ENCODE data around the gene ACAP1.
"Not testable (repeated sequence)": the region's sequence is repeated elsewhere in the genome, so short reads cannot be mapped to it uniquely, and the experiment has no call there.

Gene ACAP1

GRCh38 chr17:7355573-7355972 is 19.2 kb downstream of the ACAP1 start:
- no peak for DNase-seq

GRCh38 chr17:7356072-7356549 is 19.8 kb downstream of the ACAP1 start:
- no peak for DNase-seq

GRCh38 chr17:7356756-7357155 is 20.4 kb downstream of the ACAP1 start:
- no peak for DNase-seq

GRCh38 chr17:7357381-7357780 is 21.1 kb downstream of the ACAP1 start:
- DNase-seq, result no peak

- no peak for DNase-seq
Observed at GRCh38 chr17:7361906-7362305, 25.6 kb downstream of the ACAP1 start.

- DNase-seq, result no peak
Observed at GRCh38 chr17:7363311-7363710, 27.0 kb downstream of the ACAP1 start.

- DNase-seq, result not testable (repeated sequence)
Observed at GRCh38 chr17:7365963-7366362, 29.6 kb downstream of the ACAP1 start.

GRCh38 chr17:7367083-7367482 is 30.8 kb downstream of the ACAP1 start:
- no peak for DNase-seq

- no peak for DNase-seq
Observed at GRCh38 chr17:7367918-7368598, 31.7 kb downstream of the ACAP1 start.

GRCh38 chr17:7368599-7368994 is 32.3 kb downstream of the ACAP1 start:
- DNase-seq, result not testable (repeated sequence)

GRCh38 chr17:7369825-7370224 is 33.5 kb downstream of the ACAP1 start:
- DNase-seq, result no peak

- no peak for DNase-seq
Observed at GRCh38 chr17:7370853-7371252, 34.5 kb downstream of the ACAP1 start.

- DNase-seq, result no peak
Observed at GRCh38 chr17:7374353-7374752, 38.0 kb downstream of the ACAP1 start.

- no peak for DNase-seq
Observed at GRCh38 chr17:7379134-7379533, 42.8 kb downstream of the ACAP1 start.

GRCh38 chr17:7380321-7380720 is 44.0 kb downstream of the ACAP1 start:
- no peak for DNase-seq

GRCh38 chr17:7380855-7381683 is 44.7 kb downstream of the ACAP1 start, which contains the start of gene TNK1:
Gene TNK1 (plus strand): TSS chr17:7381089. CDS start chr17:7382927, 1,838 bp downstream.
- no peak for DNase-seq

- DNase-seq, result no peak
Observed at GRCh38 chr17:7382901-7383300, 46.6 kb downstream of the ACAP1 start.

- DNase-seq, result no peak
Observed at GRCh38 chr17:7383371-7383741, 47.0 kb downstream of the ACAP1 start.

- no peak for DNase-seq
Observed at GRCh38 chr17:7383742-7384488, 47.6 kb downstream of the ACAP1 start.

- no peak for DNase-seq
Observed at GRCh38 chr17:7384489-7385081, 48.3 kb downstream of the ACAP1 start.

GRCh38 chr17:7388856-7389255 is 52.5 kb downstream of the ACAP1 start:
- DNase-seq, result no peak

- DNase-seq, result no peak
Observed at GRCh38 chr17:7389924-7390910, 53.9 kb downstream of the ACAP1 start.
